MM.1S (cell line): ENCODE results near the gene ZNF804A.

Experiments
- DNase-seq: peaks from one replicate; pipeline ENCODE4 v3.0.0-alpha.2; 2015
- H2AFZ ChIP-seq: fragments of 300-600 bp; sonication (generic); 2 replicates; pipeline ENCODE4 v1.6.0; 2016; ENCODE audit warnings: antibody characterized with exemption, low read length
- H3F3A ChIP-seq: fragments of 300-600 bp; sonication (generic); 2 replicates; pipeline ENCODE4 v1.6.1; 2016; ENCODE audit warnings: mild to moderate bottlenecking, antibody characterized with exemption, low read length, moderate library complexity, mixed read lengths; ENCODE audit not compliant: insufficient read depth
- H3K27ac ChIP-seq: fragments of 300-600 bp; sonication (generic); 2 replicates; pipeline ENCODE4 v1.5.1; 2016; ENCODE audit warnings: mild to moderate bottlenecking, low read length
- H3K27me3 ChIP-seq: fragments of 300-600 bp; sonication (generic); replicated peaks from 2 replicates; pipeline ENCODE4 v1.6.0; 2016; ENCODE audit warnings: low read length; ENCODE audit not compliant: insufficient read depth
- H3K36me3 ChIP-seq: fragments of 300-600 bp; sonication (generic); replicated peaks from 2 replicates; pipeline ENCODE4 v1.6.1; 2016; ENCODE audit warnings: mild to moderate bottlenecking, low read length, mixed read lengths; ENCODE audit not compliant: insufficient read depth
- H3K4me1 ChIP-seq: fragments of 300-600 bp; sonication (generic); 2 replicates; pipeline ENCODE4 v1.6.1; 2016; ENCODE audit warnings: low read length, mixed read lengths
- H3K4me2 ChIP-seq: fragments of 300-600 bp; sonication (generic); 2 replicates; pipeline ENCODE4 v1.6.0; 2016; ENCODE audit warnings: low read depth, low read length
- H3K4me3 ChIP-seq: fragments of 300-600 bp; sonication (generic); 2 replicates; pipeline ENCODE4 v1.5.1; 2016; ENCODE audit warnings: low read length, mixed read lengths
- H3K79me2 ChIP-seq: fragments of 300-600 bp; sonication (generic); 2 replicates; pipeline ENCODE4 v1.6.1; 2016; ENCODE audit warnings: mixed run types, low read length, mixed read lengths
- H3K9ac ChIP-seq: fragments of 300-600 bp; sonication (generic); 2 replicates; pipeline ENCODE4 v1.6.1; 2016; ENCODE audit warnings: low read length, mixed read lengths
- H3K9me2 ChIP-seq: fragments of 300-600 bp; sonication (generic); replicated peaks from 2 replicates; pipeline ENCODE4 v1.6.1; 2016; ENCODE audit warnings: mild to moderate bottlenecking, low read length, mixed read lengths; ENCODE audit not compliant: insufficient read depth
- H3K9me3 ChIP-seq: fragments of 300-600 bp; sonication (generic); replicated peaks from 2 replicates; pipeline ENCODE4 v1.6.1; 2016; ENCODE audit warnings: mild to moderate bottlenecking, low read length, mixed read lengths; ENCODE audit not compliant: insufficient read depth
- H4K20me1 ChIP-seq: fragments of 300-600 bp; sonication (generic); 2 replicates; pipeline ENCODE4 v1.6.1; 2016; ENCODE audit warnings: mild to moderate bottlenecking, low read length, moderate library complexity, mixed read lengths; ENCODE audit not compliant: insufficient read depth
- EZH2 ChIP-seq: fragments of 300-600 bp; sonication (generic); optimal IDR thresholded peaks from 2 replicates; pipeline ENCODE3; 2017; ENCODE audit warnings: low read depth, mild to moderate bottlenecking, antibody characterized with exemption, low read length, mixed read lengths
- EZH2phosphoT487 ChIP-seq: fragments of 300-600 bp; sonication (generic); IDR thresholded peaks from 2 replicates; pipeline ENCODE4 v1.6.1; 2018; ENCODE audit warnings: antibody characterized with exemption, low read length
- TF ChIP-seq, protein P1 (sequence below): fragments of 300-600 bp; sonication (generic); IDR thresholded peaks from 2 replicates; pipeline ENCODE4 v1.5.1; 2016; ENCODE audit warnings: antibody characterized with exemption, low read length, mixed read lengths

The ZNF804A gene

DNA sequence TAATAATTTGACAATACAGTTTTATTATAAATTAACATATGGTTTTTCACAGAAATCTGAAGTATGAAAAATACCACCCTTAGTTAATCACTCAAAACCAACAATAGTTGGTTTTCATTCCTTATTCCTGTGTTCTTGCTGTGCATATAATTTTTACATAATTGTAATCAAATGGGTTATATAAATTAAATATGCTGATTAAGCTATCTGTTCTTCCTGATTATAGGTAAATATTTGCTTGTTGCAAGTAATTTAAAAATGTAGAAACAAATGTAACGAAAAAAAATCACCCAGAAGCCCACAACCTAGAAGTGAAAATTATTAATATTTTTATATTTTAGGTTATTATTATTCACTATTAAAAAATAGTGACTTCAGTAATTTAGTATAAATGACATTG, 98.3 kb downstream of the ZNF804A start:
- no peaks in the 10 kb centered on the region for H3K9me2 ChIP-seq
- H4K20me1 ChIP-seq, result no peaks in the 10 kb centered on the region
- peaks cover 13% of the 10 kb centered on the region for H3K4me1 ChIP-seq
- no peak overlapping the region for H3K4me2 ChIP-seq
- no peaks in the 10 kb centered on the region; the same call in 1 of the 2 replicates for H3F3A ChIP-seq
- DNase-seq, result no peak
- H3K36me3 ChIP-seq, result no peaks in the 10 kb centered on the region
- H3K27ac ChIP-seq, result no peak overlapping the region
- no peaks in the 10 kb centered on the region for H3K27me3 ChIP-seq
- no peaks in the 10 kb centered on the region for H3K9me3 ChIP-seq
- H2AFZ ChIP-seq, result no peak overlapping the region
- no peak overlapping the region for H3K9ac ChIP-seq
- H3K79me2 ChIP-seq, result no peaks in the 10 kb centered on the region
- TF ChIP-seq EZH2 (no peak), EZH2phosphoT487 (no peak)
- TF ChIP-seq, protein P1, sequence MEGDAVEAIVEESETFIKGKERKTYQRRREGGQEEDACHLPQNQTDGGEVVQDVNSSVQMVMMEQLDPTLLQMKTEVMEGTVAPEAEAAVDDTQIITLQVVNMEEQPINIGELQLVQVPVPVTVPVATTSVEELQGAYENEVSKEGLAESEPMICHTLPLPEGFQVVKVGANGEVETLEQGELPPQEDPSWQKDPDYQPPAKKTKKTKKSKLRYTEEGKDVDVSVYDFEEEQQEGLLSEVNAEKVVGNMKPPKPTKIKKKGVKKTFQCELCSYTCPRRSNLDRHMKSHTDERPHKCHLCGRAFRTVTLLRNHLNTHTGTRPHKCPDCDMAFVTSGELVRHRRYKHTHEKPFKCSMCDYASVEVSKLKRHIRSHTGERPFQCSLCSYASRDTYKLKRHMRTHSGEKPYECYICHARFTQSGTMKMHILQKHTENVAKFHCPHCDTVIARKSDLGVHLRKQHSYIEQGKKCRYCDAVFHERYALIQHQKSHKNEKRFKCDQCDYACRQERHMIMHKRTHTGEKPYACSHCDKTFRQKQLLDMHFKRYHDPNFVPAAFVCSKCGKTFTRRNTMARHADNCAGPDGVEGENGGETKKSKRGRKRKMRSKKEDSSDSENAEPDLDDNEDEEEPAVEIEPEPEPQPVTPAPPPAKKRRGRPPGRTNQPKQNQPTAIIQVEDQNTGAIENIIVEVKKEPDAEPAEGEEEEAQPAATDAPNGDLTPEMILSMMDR, result no peak
- no peak overlapping the region for H3K4me3 ChIP-seq

DNA sequence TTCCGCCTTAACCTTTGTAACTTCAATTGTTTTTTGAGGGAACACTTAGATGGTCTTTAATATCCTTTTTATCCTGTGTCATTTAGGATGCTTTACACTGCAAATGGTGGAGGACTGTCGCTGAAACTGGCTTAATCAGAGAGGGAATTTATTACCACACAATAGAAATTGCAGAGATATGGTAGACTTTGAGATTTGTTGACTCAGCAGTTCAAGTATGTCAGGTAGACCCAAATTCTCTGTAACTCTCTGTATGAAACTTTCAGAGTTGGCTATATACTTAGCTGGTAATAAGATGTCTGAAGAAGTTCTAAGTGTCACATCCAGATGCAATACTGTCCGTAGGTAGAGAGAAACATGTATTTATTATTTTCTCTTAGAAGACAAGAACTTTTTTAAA, 100.1 kb downstream of the ZNF804A start:
- DNase-seq, result peak; percentile 6
- Histone ChIP-seq H3K9me3 (no peaks in the 10 kb centered on the region), H3K4me2 (no peak overlapping the region), H4K20me1 (no peaks in the 10 kb centered on the region), H3F3A (no peaks in the 10 kb centered on the region; the same call in 1 of the 2 replicates), H2AFZ (no peak overlapping the region), H3K27me3 (no peaks in the 10 kb centered on the region), H3K4me3 (no peak overlapping the region), H3K79me2 (no peaks in the 10 kb centered on the region), H3K36me3 (no peaks in the 10 kb centered on the region), H3K9me2 (no peaks in the 10 kb centered on the region), H3K27ac (no peak overlapping the region), H3K9ac (no peak overlapping the region), H3K4me1 (peaks cover 9% of the 10 kb centered on the region; the same call in 1 of the 2 replicates)
- TF ChIP-seq EZH2phosphoT487 (no peak), EZH2 (no peak)
- TF ChIP-seq, protein P1, result no peak

DNA sequence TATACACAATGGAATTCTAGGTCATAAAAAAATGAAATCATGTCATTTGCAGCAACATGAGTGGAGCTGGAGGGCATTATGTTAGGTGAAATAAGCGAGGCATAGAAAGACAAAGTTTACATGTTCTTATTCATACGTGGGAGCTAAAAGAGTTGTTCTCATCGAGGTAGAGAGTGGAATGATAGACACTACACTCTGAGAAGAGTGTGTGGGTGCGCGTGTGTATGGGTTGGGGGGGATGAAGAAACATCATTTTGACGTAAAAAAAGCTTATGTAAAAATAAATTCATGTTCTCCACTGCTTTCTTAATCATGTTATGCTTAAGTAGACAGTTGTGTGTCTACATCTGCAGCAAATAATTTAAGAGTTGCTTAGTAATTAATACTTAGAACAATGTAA, 123.6 kb downstream of the ZNF804A start:
- H3K36me3 ChIP-seq, result no peaks in the 10 kb centered on the region
- no peak overlapping the region for H2AFZ ChIP-seq
- no peaks in the 10 kb centered on the region for H4K20me1 ChIP-seq
- peaks cover 16% of the 10 kb centered on the region; the same call in 1 of the 2 replicates for H3K4me1 ChIP-seq
- no peaks in the 10 kb centered on the region for H3F3A ChIP-seq
- TF ChIP-seq EZH2phosphoT487, result no peak
- TF ChIP-seq EZH2, result no peak
- TF ChIP-seq, protein P1, result no peak
- DNase-seq, result no peak
- no peak overlapping the region for H3K4me3 ChIP-seq
- H3K9ac ChIP-seq, result no peak overlapping the region
- no peaks in the 10 kb centered on the region for H3K9me3 ChIP-seq
- H3K27ac ChIP-seq, result no peak overlapping the region
- no peak overlapping the region for H3K4me2 ChIP-seq
- H3K27me3 ChIP-seq, result no peaks in the 10 kb centered on the region
- H3K9me2 ChIP-seq, result no peaks in the 10 kb centered on the region
- H3K79me2 ChIP-seq, result no peaks in the 10 kb centered on the region
